HG02840 (cell line): Measurements from ENCODE around the gene CRYBG1.

Experiments
- ATAC-seq: cut with Tn5 transposase; IDR thresholded peaks from one replicate; pipeline ENCODE4 v1.9.1; 2021; ENCODE audit warnings: mild to moderate bottlenecking, moderate library complexity, moderate number of reproducible peaks; ENCODE audit not compliant: unreplicated experiment, low FRiP score

Gene CRYBG1

DNA sequence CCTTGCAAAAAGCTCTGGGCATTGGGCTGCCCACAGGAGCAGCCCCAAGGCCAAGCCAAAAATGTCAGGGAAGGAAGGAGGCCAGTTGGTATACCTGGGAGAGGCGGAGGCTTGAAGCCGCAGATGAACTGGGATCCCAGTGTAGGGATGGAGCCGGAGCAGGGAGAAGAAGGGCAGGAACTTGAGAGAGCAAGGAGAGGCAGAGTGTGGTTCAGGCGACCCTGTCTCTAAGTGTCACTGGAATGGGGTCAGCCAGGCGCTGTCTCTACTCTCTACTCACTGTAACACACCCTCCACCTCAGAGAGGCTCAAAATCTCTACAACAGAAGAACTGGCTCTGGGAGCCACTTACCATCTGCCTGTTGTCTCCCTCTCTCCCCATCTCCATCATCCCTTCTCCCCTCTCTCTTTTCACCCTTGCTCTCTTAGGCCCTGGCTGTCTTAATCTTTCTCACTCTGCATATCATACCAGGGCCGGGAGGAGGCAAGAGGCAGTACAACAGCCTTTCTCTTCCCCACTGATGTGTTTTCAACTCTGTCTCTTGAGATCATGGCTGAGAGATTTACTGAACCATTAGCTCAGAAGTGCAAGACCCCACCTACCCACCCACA lies 93.3 kb downstream of the CRYBG1 start:
- no peak for ATAC-seq

DNA sequence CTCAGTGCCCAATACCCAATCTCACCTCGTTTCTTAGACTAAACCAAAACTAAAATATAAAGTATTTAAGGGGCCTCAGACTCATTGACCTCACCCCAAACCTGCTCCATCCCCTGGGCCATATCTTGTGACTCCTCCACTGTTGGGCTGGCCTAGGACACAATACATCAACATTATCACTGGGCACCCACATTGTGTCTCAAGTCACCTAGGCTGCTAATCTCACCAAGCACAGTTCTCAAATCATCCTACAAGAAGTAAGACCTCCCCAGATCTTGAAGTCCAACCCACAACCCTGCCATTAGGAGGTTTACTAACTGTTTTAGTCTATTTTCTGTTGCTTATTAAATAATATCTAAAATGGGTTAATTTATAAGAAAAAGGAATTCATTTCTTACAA lies 96.2 kb downstream of the CRYBG1 start:
- ATAC-seq = no peak

DNA sequence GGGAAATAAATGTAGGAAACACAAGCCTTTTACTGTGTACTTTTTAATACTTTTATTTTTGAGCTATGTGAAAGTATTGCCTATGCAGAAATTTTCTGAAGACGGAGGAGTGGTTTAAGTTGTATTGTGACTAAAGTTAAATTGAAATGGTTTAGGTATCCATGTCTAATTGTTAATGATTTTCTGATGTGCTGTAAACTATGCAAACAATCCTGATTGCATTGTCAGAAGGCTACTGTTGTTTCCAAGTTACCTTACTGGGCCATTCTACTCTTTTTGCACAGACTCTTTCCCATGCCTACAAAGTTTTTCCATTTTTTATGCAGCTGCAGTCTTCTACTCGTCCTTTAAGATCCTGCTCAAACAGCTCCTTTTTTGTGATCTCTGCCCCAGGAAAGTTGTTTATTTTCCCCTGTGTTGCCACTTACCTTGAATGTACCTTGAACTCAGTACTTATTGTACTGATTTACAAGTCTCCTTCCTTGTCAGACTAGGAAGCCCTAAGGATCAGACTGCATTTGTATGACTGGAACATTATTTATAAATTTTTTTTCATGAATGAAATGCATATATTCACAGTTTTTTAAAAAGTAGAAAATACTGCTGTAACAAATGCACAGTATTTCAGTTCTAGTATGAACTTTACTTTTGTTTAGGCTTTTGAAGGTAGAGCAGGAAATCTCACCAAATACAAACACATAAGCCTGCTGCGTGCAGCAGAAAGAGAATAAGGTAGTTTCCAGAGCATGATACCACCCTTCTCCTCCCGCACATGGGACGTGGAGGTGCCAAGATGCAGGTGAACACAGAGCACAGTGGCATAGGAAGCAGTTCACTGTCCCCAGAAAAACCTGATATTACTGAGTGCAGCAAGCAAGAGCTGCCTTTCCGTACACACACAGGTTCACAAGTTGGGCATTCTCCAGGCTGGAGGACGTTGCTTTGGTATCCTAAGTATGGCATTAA lies 97.8 kb downstream of the CRYBG1 start:
- ATAC-seq = no peak

DNA sequence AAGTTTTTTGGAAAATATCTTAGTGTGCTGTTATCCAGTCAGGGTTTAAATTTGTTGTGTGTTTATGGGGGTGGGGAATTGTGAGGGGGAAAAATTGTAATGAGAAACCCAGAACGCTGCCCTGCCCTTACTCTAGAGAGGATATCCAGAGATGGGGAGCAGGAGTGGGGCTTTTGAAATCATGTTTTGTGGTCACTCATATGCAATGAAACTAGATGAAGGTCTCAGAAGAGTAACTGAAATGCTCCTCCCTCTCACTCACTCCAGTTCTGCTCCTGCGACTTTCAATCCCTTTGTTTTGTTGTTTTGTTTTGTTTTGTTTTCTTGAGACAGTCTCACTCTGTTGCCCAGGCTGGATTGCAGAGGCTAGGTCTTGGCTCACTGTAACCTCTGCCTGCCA lies 100.0 kb downstream of the CRYBG1 start:
- ATAC-seq = no peak

DNA sequence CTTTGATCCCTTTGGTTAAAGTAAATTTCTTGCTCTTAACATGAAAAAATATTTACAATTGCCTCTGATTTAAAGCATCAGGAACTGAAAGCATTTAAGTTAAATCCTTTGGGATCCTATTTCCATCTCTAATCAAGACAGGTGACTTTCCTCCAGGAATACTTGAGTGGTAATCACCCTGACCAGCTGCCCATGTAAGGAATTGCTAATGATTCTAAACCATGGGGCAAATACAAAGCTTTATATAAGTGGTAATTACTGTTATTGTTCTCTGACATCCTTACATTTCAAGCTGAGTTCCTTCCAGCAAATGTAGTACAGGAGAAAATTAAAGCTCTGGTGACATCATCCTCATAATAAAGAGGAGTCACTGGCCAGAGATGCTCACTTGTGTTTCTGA lies 100.6 kb downstream of the CRYBG1 start:
- ATAC-seq = no peak

DNA sequence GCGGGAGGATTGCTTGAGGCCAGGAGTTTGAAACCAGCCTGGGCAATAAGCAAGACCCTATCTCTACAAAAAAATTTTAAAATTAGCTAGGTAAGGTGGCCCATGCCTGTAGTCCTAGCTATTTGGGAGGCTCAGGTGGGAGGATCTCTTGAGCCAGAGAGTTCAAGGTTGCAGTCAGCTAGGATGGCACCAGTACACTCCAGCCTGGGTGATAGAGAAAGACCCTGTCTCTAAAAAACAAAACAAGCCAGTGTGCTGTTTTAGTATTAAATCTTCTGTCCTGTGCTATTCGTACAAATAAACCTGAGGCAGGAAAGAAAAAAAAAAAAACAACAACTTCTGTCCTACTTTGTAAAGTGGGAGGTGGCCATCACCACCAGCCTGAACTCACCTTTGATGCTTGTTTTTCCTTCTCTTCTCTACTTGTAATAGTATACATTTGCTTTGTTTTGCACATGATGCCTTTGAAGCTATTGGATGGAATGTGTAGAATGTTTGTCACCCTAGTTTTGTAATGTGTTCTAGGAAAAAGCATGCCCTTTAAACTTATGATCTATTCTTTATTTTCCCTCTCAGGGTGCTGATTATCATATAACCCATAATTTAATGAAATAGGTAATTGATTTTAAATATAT lies 102.5 kb downstream of the CRYBG1 start:
- no peak for ATAC-seq

DNA sequence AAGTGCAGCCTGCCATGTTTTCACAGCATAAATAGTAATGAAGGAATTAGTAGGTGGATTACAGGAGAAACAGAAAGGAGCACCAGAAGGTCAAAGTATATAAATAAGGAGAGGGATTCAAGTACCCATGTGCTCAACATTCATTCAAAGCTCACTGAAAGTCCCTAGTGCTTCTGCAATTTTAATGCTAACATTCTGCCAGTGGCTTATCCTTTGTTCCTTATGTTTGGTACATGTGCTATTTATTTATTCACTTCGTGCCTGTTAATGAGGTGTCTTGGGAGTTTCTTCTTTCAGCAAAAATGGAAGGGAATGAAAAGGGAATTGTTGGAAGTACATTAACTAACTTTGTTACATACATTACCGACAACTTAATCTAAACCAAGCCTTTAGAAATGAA lies 105.7 kb downstream of the CRYBG1 start:
- no peak for ATAC-seq

DNA sequence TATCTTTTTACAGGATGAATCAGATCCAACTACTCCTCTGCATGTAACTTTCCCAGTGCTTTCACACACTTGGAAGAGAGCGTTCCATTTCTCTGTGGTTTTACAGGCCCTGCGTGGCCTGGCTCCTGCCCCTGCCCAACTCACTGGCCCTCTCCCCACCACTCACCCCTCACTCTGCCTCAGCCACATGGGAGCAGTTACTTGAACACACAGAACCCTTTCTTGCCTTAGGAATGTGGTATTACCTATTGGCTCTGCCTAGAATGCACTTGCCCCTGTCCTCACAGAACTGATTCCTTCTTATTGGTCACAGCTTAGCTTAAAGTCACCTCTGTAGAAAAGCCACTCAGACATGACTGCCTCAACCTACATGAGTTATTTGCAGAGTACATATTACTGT lies 108.4 kb downstream of the CRYBG1 start:
- ATAC-seq = no peak

DNA sequence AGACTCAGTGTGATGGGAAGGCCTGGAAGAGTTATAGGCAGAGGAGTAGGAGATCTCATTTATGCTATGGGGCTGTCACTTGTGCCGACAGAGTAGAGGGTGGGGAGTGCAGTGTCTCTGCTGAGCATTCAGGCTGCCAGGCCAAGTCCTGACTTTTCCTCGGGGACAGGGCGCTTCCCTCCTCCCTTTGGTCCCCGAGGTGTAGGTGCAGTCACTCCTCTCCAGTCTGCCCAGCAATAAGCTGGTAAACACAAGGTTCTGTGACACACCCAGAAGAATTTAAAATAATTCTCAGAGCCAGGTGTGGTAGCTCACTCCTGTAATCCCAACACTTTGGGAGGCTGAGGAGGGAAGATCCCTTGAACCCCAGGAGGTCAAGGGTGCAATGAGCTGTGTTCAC lies 109.4 kb downstream of the CRYBG1 start:
- ATAC-seq = no peak

DNA sequence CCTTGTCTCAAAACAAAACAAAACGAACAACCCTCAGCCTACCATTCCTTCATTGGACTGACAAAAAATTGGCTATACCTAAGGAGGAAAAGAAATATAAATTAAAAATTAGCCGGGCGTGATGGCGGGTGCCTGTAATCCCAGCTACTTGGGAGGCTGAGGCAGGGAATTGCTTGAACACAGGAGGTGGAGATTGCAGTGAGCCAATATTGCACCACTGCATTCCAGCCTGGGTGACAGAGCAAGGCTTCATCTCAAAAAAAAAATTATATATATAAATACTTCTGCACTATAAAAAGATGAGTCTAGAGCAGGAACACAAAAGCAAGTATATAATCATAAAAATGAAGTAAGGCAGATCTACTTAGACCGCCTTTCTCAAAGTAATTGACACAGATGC lies 109.8 kb downstream of the CRYBG1 start:
- ATAC-seq = no peak

DNA sequence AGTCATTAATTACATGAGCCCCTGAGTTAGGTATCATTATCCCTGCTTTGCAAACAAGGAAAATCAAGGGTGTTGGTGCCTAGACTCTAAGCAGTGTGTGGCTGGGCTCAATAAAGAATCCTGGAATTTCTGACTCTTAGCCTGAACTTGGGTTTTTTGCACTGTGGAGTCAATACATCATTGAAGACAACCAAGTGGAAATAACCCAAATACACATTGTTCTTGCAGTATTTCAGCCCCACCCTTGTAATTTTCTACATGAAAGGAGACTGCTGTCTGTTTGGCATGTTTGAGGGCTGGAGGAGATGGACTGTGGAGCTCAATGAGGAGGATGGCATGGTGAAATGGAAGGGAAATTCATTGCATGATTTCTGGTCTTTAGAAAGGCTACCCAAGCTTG lies 110.3 kb downstream of the CRYBG1 start:
- ATAC-seq = no peak

DNA sequence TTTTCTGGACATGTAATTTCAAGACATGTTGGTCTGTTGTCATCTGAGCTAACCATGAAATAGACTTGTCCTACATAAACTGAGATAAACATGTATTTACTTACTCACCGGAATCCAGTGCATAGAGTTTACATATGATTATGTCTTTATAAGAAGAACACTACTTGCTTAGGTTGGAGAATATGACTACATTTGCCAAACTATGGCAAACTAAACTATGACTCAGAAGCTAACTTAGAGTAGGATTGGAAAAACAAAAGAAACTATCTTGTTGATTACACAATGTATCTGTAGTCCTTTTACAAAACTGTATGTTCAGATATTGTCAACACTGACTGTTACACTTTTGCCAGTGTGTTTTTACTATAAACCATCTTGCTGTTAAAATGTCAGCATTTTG lies 113.3 kb downstream of the CRYBG1 start:
- ATAC-seq = no peak

DNA sequence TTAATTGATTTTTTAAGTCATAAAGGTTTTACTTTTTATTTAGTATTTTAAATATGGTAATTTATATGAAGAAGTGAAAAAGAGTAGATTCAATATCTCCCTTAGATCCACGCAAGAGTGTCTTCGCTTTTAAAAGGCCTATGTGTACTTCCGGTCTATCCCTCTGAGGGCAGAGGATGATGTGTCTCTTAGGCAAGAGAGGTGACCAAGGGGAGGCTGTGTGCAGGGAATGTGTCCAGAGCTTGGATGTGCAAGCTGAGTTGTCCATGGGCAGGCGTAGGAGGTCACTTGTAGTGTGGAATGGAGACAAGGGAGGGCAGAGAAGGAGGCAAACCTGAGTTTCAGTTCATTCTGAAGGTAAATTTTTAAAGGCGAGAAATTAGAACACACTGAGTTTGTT lies 113.9 kb downstream of the CRYBG1 start:
- no peak for ATAC-seq

DNA sequence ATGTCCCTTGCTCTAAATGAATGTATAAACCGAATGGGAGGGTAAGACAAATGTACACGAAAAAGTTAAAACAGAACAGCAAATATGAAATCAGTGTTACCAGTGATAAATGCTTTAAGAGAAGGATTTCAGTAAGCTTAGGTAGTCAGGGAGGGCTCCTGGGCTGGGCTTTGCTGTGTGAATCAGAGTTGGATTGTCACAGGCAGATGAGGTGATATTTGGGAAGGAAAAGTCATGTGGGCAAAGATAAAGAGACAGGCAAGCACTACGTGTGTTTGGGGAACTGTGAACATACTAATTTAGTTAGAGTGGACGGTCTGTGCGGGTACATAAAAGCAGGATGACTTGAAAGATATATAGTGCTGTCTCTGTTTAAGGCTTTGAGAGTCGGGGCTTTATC lies 114.8 kb downstream of the CRYBG1 start:
- ATAC-seq = no peak

DNA sequence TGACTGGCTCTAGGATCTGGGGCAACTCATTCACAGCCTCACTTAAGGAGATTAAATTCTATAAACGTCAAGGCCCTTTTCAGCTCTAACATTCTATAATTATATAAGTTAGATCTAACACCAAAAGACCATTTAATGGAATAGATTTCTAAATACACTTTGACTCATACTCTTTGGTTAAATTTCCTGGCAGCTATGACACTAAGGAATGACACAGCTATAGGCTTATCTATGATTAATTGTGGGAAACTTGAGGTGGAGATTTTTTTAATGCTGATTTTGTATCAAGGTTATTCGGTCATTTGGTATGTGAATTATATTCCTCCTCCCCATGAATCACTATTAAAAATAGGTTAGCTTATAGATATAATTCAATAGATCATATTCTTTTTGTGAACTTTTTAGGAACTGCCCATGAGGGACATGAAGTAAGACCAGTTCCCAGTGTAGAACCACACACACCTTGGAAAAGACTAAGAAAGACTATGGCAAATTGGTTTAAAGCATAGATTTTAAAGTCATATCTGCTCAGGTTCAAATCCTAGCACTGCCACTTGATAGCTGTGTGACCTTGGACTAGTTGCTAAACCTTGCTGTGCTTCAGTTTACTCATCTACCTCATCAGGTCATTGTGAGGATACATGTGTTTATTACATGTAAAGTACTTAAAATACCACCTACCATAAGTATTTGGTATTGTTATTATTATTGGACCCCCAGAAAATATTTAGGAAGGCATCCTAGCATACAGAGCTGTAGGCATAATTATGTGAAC lies 116.0 kb downstream of the CRYBG1 start:
- ATAC-seq = no peak

DNA sequence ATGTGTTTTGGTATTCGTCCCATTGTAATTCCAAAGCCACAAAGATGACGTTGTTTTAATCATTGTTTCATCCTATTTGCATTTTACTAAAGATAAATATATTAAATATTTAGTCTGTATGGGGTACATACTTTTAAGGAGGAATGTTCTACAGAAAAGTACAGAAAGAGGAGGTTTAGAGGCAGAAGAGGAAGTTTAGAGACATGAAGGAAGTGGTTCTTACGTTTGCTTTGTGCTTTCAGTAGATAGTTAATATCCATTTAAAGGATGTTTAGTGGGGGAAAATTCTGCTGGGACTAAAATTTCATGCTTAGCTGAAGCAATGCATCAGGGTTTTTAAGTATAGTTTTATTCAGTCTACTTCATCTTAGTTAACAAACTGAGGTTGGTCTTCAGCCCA lies 116.6 kb downstream of the CRYBG1 start:
- ATAC-seq = no peak

DNA sequence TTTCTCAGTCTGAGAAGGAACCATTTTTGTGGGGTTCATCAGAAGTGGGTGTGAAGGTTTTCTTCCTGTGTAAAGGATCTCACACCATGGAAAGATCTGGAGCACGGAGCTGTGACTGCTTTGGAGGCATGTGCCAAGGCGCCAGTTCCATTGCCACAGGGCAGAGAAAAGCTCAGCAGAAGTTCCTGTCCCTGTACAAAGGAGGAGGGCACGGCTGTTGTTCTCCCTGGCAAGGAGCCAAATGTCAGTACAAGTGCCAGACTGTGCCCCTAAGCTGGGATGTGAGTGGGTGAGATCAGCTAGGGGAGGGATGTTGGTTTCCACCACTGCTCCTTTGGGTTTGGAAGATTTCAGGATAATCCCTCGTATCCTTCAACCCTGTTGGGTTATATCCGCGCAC lies 117.3 kb downstream of the CRYBG1 start:
- ATAC-seq = no peak

DNA sequence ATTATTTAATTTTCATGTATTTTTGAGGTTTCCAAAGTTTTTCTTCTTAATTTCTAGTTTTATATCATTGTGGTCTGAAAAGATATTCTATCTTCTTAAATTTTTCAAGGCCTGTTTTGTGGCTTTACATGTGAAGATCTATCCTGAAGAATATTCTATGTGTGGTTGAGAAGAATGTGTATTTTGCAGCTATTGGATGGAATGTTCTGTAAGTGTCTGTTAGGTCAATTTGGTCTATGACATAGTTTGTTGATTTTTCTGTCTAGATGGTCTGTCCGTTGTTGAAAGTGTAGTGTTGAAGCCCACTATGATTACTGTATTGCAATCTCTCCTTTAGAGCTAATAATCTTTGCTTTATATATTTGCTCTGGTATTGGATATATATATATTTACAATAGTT lies 125.7 kb downstream of the CRYBG1 start:
- no peak for ATAC-seq

DNA sequence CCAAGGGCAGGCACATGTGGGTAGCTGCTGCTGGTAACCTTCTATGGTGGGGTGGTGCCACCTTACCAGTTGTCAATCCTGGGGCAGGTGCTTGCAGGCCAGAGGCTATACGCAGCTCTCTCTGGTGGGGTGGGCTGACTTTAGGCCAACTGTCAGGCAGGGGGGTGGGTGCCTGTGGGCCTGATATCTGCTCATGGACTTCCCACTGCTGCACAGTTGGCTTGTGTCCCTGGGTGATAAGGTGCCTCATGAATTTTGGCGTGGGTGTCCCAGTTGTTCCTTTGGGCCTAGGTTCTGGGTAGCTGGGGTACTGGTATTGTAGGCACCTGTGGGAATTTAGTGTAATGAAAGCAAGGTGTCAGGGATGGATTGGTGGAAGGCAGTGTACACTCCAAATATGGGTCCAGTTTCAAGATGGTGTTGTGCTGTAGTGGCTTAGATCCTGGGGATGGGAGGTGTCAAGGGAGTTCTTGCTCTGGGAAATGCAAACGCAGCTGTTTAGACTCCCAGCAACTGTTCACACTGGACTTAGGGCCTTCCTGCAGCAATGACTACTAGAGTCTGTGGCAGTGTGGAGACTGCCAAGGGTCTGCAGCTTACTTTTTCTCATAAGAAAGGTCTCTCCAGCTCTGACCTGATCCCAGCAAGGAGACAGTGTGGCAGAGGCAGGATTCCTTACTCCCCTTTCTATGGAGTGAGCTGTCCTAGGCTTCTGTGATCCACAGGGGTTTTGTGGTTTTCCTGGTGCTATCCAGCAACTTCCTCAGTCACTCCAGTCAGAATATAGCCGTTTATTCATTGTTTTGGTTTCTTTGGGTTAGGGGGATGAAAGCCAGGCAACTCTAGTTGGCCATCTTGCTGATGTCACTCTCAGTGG lies 128.2 kb downstream of the CRYBG1 start:
- ATAC-seq = no peak

DNA sequence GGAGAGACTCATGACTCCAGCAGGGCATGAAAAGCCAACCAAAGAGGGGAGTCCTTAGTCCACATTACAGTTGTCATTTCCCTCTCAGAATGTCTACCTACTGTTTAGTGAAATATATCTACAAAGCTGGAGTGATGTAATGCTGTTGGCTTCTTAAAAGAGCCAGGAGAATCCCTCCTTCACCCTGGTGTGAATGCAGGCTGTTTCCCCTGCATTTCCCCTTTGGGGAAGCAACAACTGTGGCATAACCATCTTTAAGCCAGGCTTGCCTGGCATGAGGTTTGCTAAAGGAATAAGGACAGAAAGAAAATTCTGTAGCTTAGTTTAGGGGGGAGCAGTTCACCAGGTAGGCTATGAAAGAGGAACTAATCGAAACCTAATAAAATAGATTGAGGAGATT lies 129.5 kb downstream of the CRYBG1 start:
- ATAC-seq = no peak
